ENCODE measurements around the gene GOLGA5. TPM values are rescaled to one million over a fixed set of nuclear protein-coding genes. Genes with fewer than 3 reads are reported as not detected.

GOLGA5 gene
- total RNA-seq, 1 donor from 2014 or later: 40.8 TPM

GRCh38 chr14:92866901-92867865 is 73.1 kb downstream of the GOLGA5 start:
- FAIRE-seq: no peak
- no peak for DNase-seq (ENCODE audit: low spot score in 2 of 2)

GRCh38 chr14:92874962-92875661 is 81.0 kb downstream of the GOLGA5 start:
- DNase-seq (ENCODE audit: low spot score in 2 of 2) (no peak), FAIRE-seq (no peak)

GRCh38 chr14:92877757-92878431 is 83.8 kb downstream of the GOLGA5 start:
- FAIRE-seq (no peak), DNase-seq (ENCODE audit: low spot score in 2 of 2) (no peak)

GRCh38 chr14:92880351-92880750 is 86.2 kb downstream of the GOLGA5 start:
- DNase-seq (ENCODE audit: low spot score in 2 of 2) (no peak), FAIRE-seq (no peak)

- DNase-seq (ENCODE audit: low spot score in 2 of 2): peak; percentile 18 to 50
- no peak for FAIRE-seq
These were observed 86.7 kb downstream of the GOLGA5 start for GRCh38 chr14:92880851-92881250.

GRCh38 chr14:92883066-92883465 is 89.0 kb downstream of the GOLGA5 start:
- DNase-seq (ENCODE audit: low spot score in 2 of 2) (no peak), FAIRE-seq (no peak)

- FAIRE-seq (no peak), DNase-seq (ENCODE audit: low spot score in 2 of 2) (no peak)
These were observed 90.3 kb downstream of the GOLGA5 start for GRCh38 chr14:92884410-92884809.

GRCh38 chr14:92885279-92886061 is 91.4 kb downstream of the GOLGA5 start:
- FAIRE-seq (no peak), DNase-seq (ENCODE audit: low spot score in 2 of 2) (no peak)

- FAIRE-seq (no peak), DNase-seq (ENCODE audit: low spot score in 2 of 2) (no peak)
These were observed 92.2 kb downstream of the GOLGA5 start for GRCh38 chr14:92886337-92886736.

GRCh38 chr14:92887157-92887556 is 93.1 kb downstream of the GOLGA5 start:
- DNase-seq (ENCODE audit: low spot score in 2 of 2) (no peak), FAIRE-seq (no peak)

- DNase-seq (ENCODE audit: low spot score in 2 of 2) (no peak), FAIRE-seq (no peak)
These were observed 94.8 kb downstream of the GOLGA5 start for GRCh38 chr14:92888896-92889295.

Other genes starting within 250 kb of the GOLGA5 start
- 28.9 TPM for gene LGMN, start 45.7 kb upstream of the GOLGA5 start, total RNA-seq
- gene CHGA, start 128.8 kb downstream of the GOLGA5 start, total RNA-seq: 39.5 TPM

Data from frontal cortex (tissue), 4 donors.